C4-2B (cell line): Measurements from ENCODE around the gene YIF1A.
"Not testable (repeated sequence)": the region's sequence is repeated elsewhere in the genome, so short reads cannot be mapped to it uniquely, and the experiment has no call there.

Experiments used
- ZFX ChIP-seq: fragments of 450-650 bp; IDR thresholded peaks from 2 replicates; pipeline ENCODE4 v1.6.1; 2017
- TF ChIP-seq, protein P1 (sequence below): fragments of 450-650 bp; conservative IDR thresholded peaks from 2 replicates; pipeline ENCODE4 v1.5.1; 2017; ENCODE audit warnings: mild to moderate bottlenecking

GRCh38 chr11:66310803-66311440 is 22.0 kb upstream of the YIF1A start:
- TF ChIP-seq, protein P1, sequence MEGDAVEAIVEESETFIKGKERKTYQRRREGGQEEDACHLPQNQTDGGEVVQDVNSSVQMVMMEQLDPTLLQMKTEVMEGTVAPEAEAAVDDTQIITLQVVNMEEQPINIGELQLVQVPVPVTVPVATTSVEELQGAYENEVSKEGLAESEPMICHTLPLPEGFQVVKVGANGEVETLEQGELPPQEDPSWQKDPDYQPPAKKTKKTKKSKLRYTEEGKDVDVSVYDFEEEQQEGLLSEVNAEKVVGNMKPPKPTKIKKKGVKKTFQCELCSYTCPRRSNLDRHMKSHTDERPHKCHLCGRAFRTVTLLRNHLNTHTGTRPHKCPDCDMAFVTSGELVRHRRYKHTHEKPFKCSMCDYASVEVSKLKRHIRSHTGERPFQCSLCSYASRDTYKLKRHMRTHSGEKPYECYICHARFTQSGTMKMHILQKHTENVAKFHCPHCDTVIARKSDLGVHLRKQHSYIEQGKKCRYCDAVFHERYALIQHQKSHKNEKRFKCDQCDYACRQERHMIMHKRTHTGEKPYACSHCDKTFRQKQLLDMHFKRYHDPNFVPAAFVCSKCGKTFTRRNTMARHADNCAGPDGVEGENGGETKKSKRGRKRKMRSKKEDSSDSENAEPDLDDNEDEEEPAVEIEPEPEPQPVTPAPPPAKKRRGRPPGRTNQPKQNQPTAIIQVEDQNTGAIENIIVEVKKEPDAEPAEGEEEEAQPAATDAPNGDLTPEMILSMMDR, result not testable (repeated sequence)
- not testable (repeated sequence) for TF ChIP-seq ZFX
